Neural progenitor cell (in vitro differentiated cells): ENCODE measurements around the gene RBMS1. TPM values are rescaled to one million over a fixed set of nuclear protein-coding genes. Genes with fewer than 3 reads are reported as not detected.
A peak's percentile ranks its signal among the peaks of the same experiment; 100 is the strongest.

ENCODE experiments used
- DNase-seq: peaks from one replicate; pipeline ENCODE4 v3.0.0-alpha.2; 2016; ENCODE audit warnings: low spot score
- H2AFZ ChIP-seq: fragments of 200-600 bp; sonication (generic); replicated peaks from 2 replicates; pipeline ENCODE4 v1.6.1; 2016; ENCODE audit warnings: antibody characterized with exemption
- H3F3A ChIP-seq: fragments of 200-600 bp; sonication (generic); 2 replicates; pipeline ENCODE4 v1.6.1; 2016; ENCODE audit warnings: antibody characterized with exemption, low read depth
- H3K27ac ChIP-seq: fragments of 200-600 bp; sonication (generic); 2 replicates; pipeline ENCODE4 v1.5.1; 2016; ENCODE audit warnings: mild to moderate bottlenecking
- H3K27me3 ChIP-seq: fragments of 200-600 bp; sonication (generic); 2 replicates; pipeline ENCODE4 v1.6.1; 2016; ENCODE audit warnings: mild to moderate bottlenecking, moderate library complexity
- H3K36me3 ChIP-seq: fragments of 200-600 bp; sonication (generic); 2 replicates; pipeline ENCODE4 v1.5.1; 2016
- H3K4me1 ChIP-seq: fragments of 200-600 bp; sonication (generic); 2 replicates; pipeline ENCODE4 v1.6.1; 2016; ENCODE audit warnings: mixed run types
- H3K4me2 ChIP-seq: fragments of 200-600 bp; sonication (generic); 2 replicates; pipeline ENCODE4 v1.6.1; 2016
- H3K4me3 ChIP-seq: fragments of 200-600 bp; sonication (generic); 2 replicates; pipeline ENCODE4 v1.5.1; 2016
- H3K79me2 ChIP-seq: fragments of 200-600 bp; sonication (generic); 2 replicates; pipeline ENCODE4 v1.6.1; 2016; ENCODE audit warnings: low read depth
- H3K9ac ChIP-seq: fragments of 200-600 bp; sonication (generic); 2 replicates; pipeline ENCODE4 v1.6.1; 2016
- H3K9me3 ChIP-seq: fragments of 200-600 bp; sonication (generic); 2 replicates; pipeline ENCODE4 v1.5.1; 2016; ENCODE audit warnings: low read depth
- H4K20me1 ChIP-seq: fragments of 200-600 bp; sonication (generic); 2 replicates; pipeline ENCODE4 v1.6.1; 2016; ENCODE audit warnings: low read depth
- H3K27ac Mint-ChIP-seq: 3 replicates; pipeline ENCODE4 v1.8.0; 2021; ENCODE audit warnings: mixed read lengths
- H3K27me3 Mint-ChIP-seq: 2 replicates; pipeline ENCODE4 v1.8.0; 2022; ENCODE audit warnings: low read depth, mild to moderate bottlenecking, inconsistent platforms, moderate library complexity, mixed read lengths; ENCODE audit not compliant: insufficient read depth
- H3K36me3 Mint-ChIP-seq: 3 replicates; pipeline ENCODE4 v1.8.0; 2021; ENCODE audit warnings: mixed read lengths
- H3K4me1 Mint-ChIP-seq: 3 replicates; pipeline ENCODE4 v1.8.0; 2021; ENCODE audit warnings: mixed read lengths
- H3K4me3 Mint-ChIP-seq: 3 replicates; pipeline ENCODE4 v1.8.0; 2021; ENCODE audit warnings: mild to moderate bottlenecking, moderate library complexity, mixed read lengths
- H3K9me3 Mint-ChIP-seq: 3 replicates; pipeline ENCODE4 v1.8.0; 2020; ENCODE audit warnings: mixed read lengths
- EZH2 ChIP-seq: fragments of 200-600 bp; sonication (generic); IDR thresholded peaks from 2 replicates; pipeline ENCODE4 v1.6.1; 2017; ENCODE audit warnings: antibody characterized with exemption, mild to moderate bottlenecking, moderate library complexity
- EZH2phosphoT487 ChIP-seq: fragments of 200-600 bp; sonication (generic); IDR thresholded peaks from 2 replicates; pipeline ENCODE4 v1.6.1; 2017; ENCODE audit warnings: antibody characterized with exemption
- total RNA-seq: library from RNA; depleted of rRNA; stranded (reverse); fragments of >200 nt; gene quantifications from 2 replicates; pipeline ENCODE4 v1.2.3, GENCODE V29; 2015; ENCODE audit warnings: low replicate concordance
- TF ChIP-seq, protein P1 (sequence below): fragments of 200-600 bp; sonication (generic); IDR thresholded peaks from 2 replicates; pipeline ENCODE4 v1.5.1; 2017; ENCODE audit warnings: antibody characterized with exemption, mild to moderate bottlenecking

RBMS1 gene
- total RNA-seq, 1 donor from 2014 or later: 101 TPM

DNA sequence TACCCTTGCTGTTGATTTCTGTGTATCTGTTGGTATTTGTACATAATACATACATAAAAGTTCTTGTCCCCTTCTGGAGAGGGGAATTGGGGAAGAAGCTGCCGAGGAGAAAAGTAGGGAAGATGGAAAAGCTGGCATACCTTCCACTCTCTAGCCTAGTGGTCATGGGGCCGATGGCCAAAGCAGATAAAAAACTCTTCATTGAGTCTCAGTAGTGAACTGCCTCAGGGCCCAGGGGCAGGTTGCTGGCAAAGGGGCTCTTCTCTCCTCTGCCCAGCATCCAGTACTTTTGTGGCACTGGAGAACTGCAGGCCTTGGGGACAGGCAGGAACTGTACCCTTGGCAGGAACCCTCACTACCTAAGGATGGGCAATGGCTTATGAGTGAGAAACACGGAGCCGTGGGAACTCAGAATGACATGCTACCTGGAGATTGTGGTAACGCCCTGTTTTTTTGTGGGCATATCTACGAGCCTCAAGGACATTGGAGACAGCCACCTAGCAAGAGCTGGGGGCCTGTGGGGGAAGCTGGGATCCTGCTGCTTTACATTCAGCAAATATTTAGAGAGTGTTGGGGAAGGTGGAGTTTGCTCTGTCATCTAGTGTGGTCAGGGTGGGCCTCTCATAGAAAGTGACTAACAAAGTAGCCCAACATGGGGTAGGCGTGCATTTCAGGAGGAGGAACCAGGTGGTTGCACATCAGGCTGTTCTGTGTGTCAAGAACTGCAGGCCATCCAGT is 270.9 kb downstream of the RBMS1 start:
- H3K27me3 Mint-ChIP-seq: peaks cover 10% of the 10 kb centered on the region
- no peaks in the 10 kb centered on the region for H3K27me3 ChIP-seq
- peaks cover 3% of the 10 kb centered on the region for H3K9me3 Mint-ChIP-seq
- H3K4me2 ChIP-seq: no peak overlapping the region
- H3K27ac Mint-ChIP-seq: peak overlapping the region; percentile 16
- H3K9ac ChIP-seq: no peak overlapping the region
- TF ChIP-seq, protein P1, sequence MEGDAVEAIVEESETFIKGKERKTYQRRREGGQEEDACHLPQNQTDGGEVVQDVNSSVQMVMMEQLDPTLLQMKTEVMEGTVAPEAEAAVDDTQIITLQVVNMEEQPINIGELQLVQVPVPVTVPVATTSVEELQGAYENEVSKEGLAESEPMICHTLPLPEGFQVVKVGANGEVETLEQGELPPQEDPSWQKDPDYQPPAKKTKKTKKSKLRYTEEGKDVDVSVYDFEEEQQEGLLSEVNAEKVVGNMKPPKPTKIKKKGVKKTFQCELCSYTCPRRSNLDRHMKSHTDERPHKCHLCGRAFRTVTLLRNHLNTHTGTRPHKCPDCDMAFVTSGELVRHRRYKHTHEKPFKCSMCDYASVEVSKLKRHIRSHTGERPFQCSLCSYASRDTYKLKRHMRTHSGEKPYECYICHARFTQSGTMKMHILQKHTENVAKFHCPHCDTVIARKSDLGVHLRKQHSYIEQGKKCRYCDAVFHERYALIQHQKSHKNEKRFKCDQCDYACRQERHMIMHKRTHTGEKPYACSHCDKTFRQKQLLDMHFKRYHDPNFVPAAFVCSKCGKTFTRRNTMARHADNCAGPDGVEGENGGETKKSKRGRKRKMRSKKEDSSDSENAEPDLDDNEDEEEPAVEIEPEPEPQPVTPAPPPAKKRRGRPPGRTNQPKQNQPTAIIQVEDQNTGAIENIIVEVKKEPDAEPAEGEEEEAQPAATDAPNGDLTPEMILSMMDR: no peak
- TF ChIP-seq EZH2 (no peak), EZH2phosphoT487 (no peak)
- no peaks in the 10 kb centered on the region for H3K36me3 Mint-ChIP-seq
- no peak overlapping the region for H3K4me3 ChIP-seq
- DNase-seq: no peak
- H3K4me1 ChIP-seq: peaks cover 11% of the 10 kb centered on the region
- H3K79me2 ChIP-seq: no peaks in the 10 kb centered on the region
- H3K27ac ChIP-seq: no peak overlapping the region
- no peak overlapping the region for H3K4me3 Mint-ChIP-seq
- no peaks in the 10 kb centered on the region for H3K9me3 ChIP-seq
- no peak overlapping the region for H2AFZ ChIP-seq
- no peaks in the 10 kb centered on the region for H4K20me1 ChIP-seq
- H3K4me1 Mint-ChIP-seq: peaks cover 26% of the 10 kb centered on the region
- no peaks in the 10 kb centered on the region for H3K36me3 ChIP-seq
- no peaks in the 10 kb centered on the region for H3F3A ChIP-seq
